Osteoblast (primary cell): ENCODE data around the gene CD300LD. TPM values are rescaled to one million over a fixed set of nuclear protein-coding genes. Genes with fewer than 3 reads are reported as not detected.

ENCODE experiments used
- DNase-seq: peaks from one replicate; pipeline ENCODE4 v3.0.0; 2011; ENCODE audit warnings: low spot score, mixed read lengths; ENCODE audit not compliant: insufficient read length; ENCODE audit errors: missing footprints
- H2AFZ ChIP-seq: 2 replicates; pipeline ENCODE4 v1.6.0; 2011; ENCODE audit warnings: mild to moderate bottlenecking, low read length
- H3K27ac ChIP-seq: 2 replicates; pipeline ENCODE4 v1.5.1; 2011; ENCODE audit warnings: mild to moderate bottlenecking, low read depth, low read length, moderate library complexity
- H3K27me3 ChIP-seq: 2 replicates; pipeline ENCODE4 v1.6.0; 2012; ENCODE audit warnings: mild to moderate bottlenecking, control low read depth, inconsistent platforms, low read length, moderate library complexity; ENCODE audit not compliant: insufficient read depth
- H3K36me3 ChIP-seq: 2 replicates; pipeline ENCODE4 v1.5.1; 2011; ENCODE audit warnings: mild to moderate bottlenecking, low read length, control low read depth, moderate library complexity; ENCODE audit not compliant: insufficient read depth
- H3K4me1 ChIP-seq: 2 replicates; pipeline ENCODE4 v1.5.1; 2011; ENCODE audit warnings: mild to moderate bottlenecking, low read length, control low read depth, moderate library complexity; ENCODE audit not compliant: insufficient read depth
- H3K4me2 ChIP-seq: 2 replicates; pipeline ENCODE4 v1.6.0; 2011; ENCODE audit warnings: mild to moderate bottlenecking, low read length; ENCODE audit not compliant: insufficient read depth
- H3K4me3 ChIP-seq: fragments of 200-600 bp; sonication (generic); 3 replicates; pipeline ENCODE4 v1.5.1; 2012; ENCODE audit warnings: mild to moderate bottlenecking, low read length, inconsistent platforms; ENCODE audit not compliant: insufficient read depth
- H3K79me2 ChIP-seq: 2 replicates; pipeline ENCODE4 v1.6.0; 2012; ENCODE audit warnings: mild to moderate bottlenecking, low read length, control low read depth, inconsistent platforms; ENCODE audit not compliant: insufficient read depth
- H3K9me3 ChIP-seq: 2 replicates; pipeline ENCODE4 v1.5.1; 2011; ENCODE audit warnings: low read depth, low read length, control low read depth
- H4K20me1 ChIP-seq: 2 replicates; pipeline ENCODE4 v1.6.0; 2012; ENCODE audit warnings: mild to moderate bottlenecking, low read length, control low read depth; ENCODE audit not compliant: insufficient read depth
- total RNA-seq: library from RNA; depleted of rRNA; stranded (reverse); fragments of >200 nt; gene quantifications from 2 replicates; pipeline ENCODE4 v1.2.3, GENCODE V29; 2012
- TF ChIP-seq, protein P1 (sequence below): IDR thresholded peaks from 2 replicates; pipeline ENCODE4 v1.5.1; 2011; ENCODE audit warnings: mild to moderate bottlenecking, low read depth, low read length, moderate library complexity; ENCODE audit errors: extremely low read depth

Gene CD300LD
- total RNA-seq, 1 donor: not detected

DNA sequence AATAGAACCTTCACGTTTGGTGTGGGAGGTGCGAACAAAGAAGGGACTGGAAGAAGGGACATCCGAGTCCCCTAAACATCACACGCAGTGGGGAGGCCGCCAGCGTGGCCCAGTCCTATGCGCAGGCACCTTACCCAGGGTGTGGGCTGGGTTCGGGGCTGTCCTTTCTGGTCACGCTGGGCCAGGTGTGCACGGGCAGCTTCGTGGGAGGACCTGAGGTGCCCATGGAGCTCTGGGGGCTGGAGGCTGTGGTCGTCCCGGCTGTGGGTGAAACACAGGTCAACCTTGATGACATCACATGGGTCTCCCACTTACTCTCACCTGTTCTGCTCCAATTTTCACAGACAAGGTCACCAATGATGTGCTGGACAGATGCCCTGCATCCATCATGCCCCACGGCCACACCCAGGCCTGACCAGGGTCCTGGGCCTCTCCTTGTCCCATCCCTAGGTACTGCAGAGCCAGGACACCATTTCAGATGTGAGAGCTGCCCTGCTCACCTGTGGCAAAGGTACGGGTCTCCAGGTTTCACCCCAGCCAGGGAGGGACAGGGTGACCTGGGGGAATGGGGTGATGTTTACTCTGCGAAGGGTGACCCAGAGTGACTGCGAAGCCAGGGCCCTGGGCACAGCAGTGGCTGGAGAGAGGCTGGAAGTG lies 49.2 kb downstream of the CD300LD start:
- H2AFZ ChIP-seq: no peak overlapping the region

DNA sequence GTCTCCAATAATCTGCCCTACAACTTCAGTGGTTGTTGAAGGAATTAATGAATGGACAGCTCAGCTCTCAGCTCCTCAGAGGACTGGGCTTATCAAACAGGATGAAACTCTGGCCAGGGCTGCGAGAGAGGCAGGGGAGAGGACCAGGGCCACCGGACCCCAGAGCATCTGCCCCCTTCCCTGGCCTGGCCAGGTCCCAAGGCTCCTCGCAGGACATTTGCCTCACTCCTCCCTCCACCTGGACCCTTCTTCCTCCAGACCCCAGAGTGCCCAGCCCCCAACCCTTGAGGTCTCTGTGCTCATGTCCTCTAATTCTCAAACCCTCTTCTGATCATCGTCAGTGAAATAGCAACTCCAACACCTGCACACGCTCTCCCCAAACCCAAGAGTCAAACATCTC lies 49.9 kb downstream of the CD300LD start:
- Histone ChIP-seq H3K4me1 (no peaks in the 10 kb centered on the region), H3K27ac (no peak overlapping the region), H3K9me3 (no peaks in the 10 kb centered on the region), H3K27me3 (peaks cover 8% of the 10 kb centered on the region), H4K20me1 (no peaks in the 10 kb centered on the region), H3K4me3 (no peak overlapping the region), H3K36me3 (no peaks in the 10 kb centered on the region), H2AFZ (no peak overlapping the region), H3K4me2 (no peak overlapping the region), H3K79me2 (no peaks in the 10 kb centered on the region)
- no peak for DNase-seq
- TF ChIP-seq, protein P1, sequence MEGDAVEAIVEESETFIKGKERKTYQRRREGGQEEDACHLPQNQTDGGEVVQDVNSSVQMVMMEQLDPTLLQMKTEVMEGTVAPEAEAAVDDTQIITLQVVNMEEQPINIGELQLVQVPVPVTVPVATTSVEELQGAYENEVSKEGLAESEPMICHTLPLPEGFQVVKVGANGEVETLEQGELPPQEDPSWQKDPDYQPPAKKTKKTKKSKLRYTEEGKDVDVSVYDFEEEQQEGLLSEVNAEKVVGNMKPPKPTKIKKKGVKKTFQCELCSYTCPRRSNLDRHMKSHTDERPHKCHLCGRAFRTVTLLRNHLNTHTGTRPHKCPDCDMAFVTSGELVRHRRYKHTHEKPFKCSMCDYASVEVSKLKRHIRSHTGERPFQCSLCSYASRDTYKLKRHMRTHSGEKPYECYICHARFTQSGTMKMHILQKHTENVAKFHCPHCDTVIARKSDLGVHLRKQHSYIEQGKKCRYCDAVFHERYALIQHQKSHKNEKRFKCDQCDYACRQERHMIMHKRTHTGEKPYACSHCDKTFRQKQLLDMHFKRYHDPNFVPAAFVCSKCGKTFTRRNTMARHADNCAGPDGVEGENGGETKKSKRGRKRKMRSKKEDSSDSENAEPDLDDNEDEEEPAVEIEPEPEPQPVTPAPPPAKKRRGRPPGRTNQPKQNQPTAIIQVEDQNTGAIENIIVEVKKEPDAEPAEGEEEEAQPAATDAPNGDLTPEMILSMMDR: no peak

More for the DNA sequence above, 49.2 kb downstream of the CD300LD start:
- no peaks in the 10 kb centered on the region for H3K9me3 ChIP-seq
- peaks cover 8% of the 10 kb centered on the region for H3K27me3 ChIP-seq
- H3K36me3 ChIP-seq: no peaks in the 10 kb centered on the region
- no peak for DNase-seq
- H3K4me1 ChIP-seq: no peaks in the 10 kb centered on the region
- no peak overlapping the region for H3K27ac ChIP-seq
- H3K4me3 ChIP-seq: no peak overlapping the region
- H3K4me2 ChIP-seq: no peak overlapping the region
- no peaks in the 10 kb centered on the region for H3K79me2 ChIP-seq
- TF ChIP-seq, protein P1: no peak
- H4K20me1 ChIP-seq: no peaks in the 10 kb centered on the region

DNA sequence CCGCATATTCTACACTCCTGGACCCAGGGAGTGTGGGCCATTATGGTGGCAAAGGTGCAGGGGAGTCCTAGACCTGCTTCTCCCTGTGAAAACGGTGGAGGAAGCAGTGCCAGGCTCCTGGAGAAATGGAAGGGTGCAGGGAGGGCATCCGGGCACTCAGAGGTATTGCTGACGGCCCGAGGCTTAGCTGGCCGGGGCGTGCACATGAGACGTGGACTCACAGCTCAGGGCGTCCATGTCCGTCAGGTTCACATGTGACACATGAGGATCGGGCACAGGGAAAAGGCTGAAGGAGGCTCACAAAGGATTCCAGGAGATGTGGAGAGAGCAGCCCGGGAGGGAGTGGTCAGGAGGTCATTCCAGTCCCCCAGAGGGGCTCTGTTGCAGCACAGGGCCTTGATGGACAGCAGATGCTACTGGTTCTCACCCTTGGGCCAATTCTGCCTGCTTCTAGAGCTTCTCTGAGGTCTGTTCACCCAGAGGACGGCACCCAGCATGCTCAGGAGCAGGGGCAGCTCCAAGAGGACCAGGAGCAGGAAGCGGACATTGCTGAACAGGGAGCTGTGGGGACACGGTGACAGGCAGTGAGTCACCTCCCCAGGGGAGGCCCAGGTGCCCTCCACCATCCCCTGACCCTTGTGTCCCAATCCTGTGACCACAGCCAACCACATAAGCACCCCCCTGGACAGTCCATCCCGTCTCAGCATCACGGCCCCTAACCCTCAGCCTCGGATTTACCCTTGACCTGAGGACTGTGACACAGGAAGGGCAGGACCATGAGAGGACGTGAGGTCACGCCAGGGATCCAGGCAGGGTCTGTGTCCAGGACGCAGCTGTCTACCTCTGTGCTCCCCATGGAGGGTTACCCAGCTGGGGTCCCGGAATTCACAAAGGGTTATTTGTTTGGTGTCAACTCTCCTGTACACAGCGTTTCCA lies 50.6 kb downstream of the CD300LD start:
- H3K79me2 ChIP-seq: no peaks in the 10 kb centered on the region
- H3K4me3 ChIP-seq: no peak overlapping the region
- H3K4me2 ChIP-seq: no peak overlapping the region
- no peak overlapping the region for H2AFZ ChIP-seq
- H3K27me3 ChIP-seq: peaks cover 8% of the 10 kb centered on the region
- no peaks in the 10 kb centered on the region for H3K36me3 ChIP-seq
- no peaks in the 10 kb centered on the region for H3K4me1 ChIP-seq
- DNase-seq: no peak
- H4K20me1 ChIP-seq: no peaks in the 10 kb centered on the region
- no peaks in the 10 kb centered on the region for H3K9me3 ChIP-seq
- H3K27ac ChIP-seq: no peak overlapping the region
- TF ChIP-seq, protein P1: no peak

DNA sequence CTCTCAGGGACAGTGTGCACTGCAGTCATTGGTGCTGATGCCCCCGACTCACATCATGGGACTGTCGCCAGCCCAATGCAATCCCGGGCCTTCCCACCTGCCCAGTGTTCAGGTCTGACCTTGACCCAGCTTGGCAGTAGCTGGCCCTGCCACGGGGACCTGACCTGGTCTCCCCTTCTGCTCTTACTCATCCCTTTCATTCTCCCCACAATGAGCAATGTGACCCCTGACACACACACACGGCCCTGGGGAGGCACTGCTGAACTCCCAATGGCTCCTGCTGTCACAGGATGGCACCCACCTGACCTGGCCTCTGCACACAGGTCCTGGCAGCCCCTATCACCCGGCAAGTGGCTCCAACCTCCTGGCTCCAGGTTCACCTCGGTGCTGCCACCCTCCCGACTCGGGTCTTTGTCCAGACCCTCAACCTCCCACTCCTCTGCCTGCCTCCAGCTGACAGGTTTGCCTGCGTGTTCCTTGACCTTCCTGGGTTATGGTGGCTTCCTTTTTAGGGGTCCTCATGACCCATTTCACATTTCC lies 52.7 kb downstream of the CD300LD start:
- Histone ChIP-seq H3K4me2 (no peak overlapping the region), H2AFZ (no peak overlapping the region), H3K4me3 (no peak overlapping the region), H3K79me2 (no peaks in the 10 kb centered on the region), H3K27me3 (peaks cover 8% of the 10 kb centered on the region), H3K27ac (no peak overlapping the region), H3K9me3 (no peaks in the 10 kb centered on the region), H4K20me1 (no peaks in the 10 kb centered on the region), H3K36me3 (no peaks in the 10 kb centered on the region), H3K4me1 (no peaks in the 10 kb centered on the region)
- TF ChIP-seq, protein P1: no peak
- no peak for DNase-seq
